Astrocyte (in vitro differentiated cells and primary cell): ENCODE results near the gene F8A3.
"Not testable (repeated sequence)": the region's sequence is repeated elsewhere in the genome, so short reads cannot be mapped to it uniquely, and the experiment has no call there.

Experiments used
- EZH2 ChIP-seq: IDR thresholded peaks from 2 replicates; pipeline ENCODE4 v1.6.1; 2012; ENCODE audit warnings: mild to moderate bottlenecking, low read length, inconsistent platforms; ENCODE audit not compliant: insufficient read depth
- TF ChIP-seq, protein P1 (sequence below): IDR thresholded peaks from 2 replicates; pipeline ENCODE4 v1.5.1; 2011; ENCODE audit warnings: low read depth, mild to moderate bottlenecking, inconsistent platforms, low read length, moderate library complexity; ENCODE audit not compliant: insufficient read depth

DNA sequence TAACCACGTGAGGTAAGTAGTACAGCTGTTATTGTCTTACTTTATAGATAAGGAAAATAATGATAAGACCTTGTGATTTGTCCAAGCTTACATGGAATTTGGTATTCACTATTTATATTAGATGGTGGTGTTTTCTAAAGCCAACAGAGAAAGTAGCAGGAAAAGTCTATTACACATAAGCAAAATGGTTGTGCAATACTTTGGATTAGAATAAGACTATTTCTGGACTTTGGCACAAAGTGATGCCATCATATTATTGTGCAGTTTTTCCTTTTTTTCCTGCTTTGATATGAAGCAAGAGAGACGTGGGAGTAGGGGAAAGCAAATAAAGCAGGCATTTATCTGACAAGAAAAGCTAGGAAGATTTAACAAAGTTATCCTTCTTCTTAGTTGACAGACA lies 36.7 kb upstream of the F8A3 start:
- not testable (repeated sequence) for TF ChIP-seq EZH2
- TF ChIP-seq, protein P1, sequence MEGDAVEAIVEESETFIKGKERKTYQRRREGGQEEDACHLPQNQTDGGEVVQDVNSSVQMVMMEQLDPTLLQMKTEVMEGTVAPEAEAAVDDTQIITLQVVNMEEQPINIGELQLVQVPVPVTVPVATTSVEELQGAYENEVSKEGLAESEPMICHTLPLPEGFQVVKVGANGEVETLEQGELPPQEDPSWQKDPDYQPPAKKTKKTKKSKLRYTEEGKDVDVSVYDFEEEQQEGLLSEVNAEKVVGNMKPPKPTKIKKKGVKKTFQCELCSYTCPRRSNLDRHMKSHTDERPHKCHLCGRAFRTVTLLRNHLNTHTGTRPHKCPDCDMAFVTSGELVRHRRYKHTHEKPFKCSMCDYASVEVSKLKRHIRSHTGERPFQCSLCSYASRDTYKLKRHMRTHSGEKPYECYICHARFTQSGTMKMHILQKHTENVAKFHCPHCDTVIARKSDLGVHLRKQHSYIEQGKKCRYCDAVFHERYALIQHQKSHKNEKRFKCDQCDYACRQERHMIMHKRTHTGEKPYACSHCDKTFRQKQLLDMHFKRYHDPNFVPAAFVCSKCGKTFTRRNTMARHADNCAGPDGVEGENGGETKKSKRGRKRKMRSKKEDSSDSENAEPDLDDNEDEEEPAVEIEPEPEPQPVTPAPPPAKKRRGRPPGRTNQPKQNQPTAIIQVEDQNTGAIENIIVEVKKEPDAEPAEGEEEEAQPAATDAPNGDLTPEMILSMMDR: not testable (repeated sequence)
